Activated CD4-positive, alpha-beta T cell treated with anti-CD3 and anti-CD28 coated beads, Interleukin-10, Interleukin-2, amounts not matched to agents 100 ng/mL and 50 ng/mL, durations not matched to agents 16 hours and 8 hours (primary cell): ENCODE results near the gene OR51E2.

Experiments used
- DNase-seq: peaks from one replicate; pipeline ENCODE4 v3.0.0-alpha.2; 2020

The OR51E2 gene

GRCh38 chr11:4658629-4659445 is 38.8 kb downstream of the OR51E2 start:
- DNase-seq = no peak

GRCh38 chr11:4654635-4655369 is 42.9 kb downstream of the OR51E2 start:
- no peak for DNase-seq

- DNase-seq = no peak
Measured at GRCh38 chr11:4647766-4648165, 49.9 kb downstream of the OR51E2 start.

GRCh38 chr11:4645974-4646373 is 51.7 kb downstream of the OR51E2 start:
- DNase-seq = no peak

- no peak for DNase-seq
Measured at GRCh38 chr11:4644233-4644632, 53.4 kb downstream of the OR51E2 start.

- no peak for DNase-seq
Measured at GRCh38 chr11:4643682-4644081, 54.0 kb downstream of the OR51E2 start, which contains the start of gene OR51E1. OR51E1 (plus strand) TSS chr11:4643982; CDS start chr11:4652527, 8,545 bp downstream.

GRCh38 chr11:4643076-4643475 is 54.6 kb downstream of the OR51E2 start:
- no peak for DNase-seq

GRCh38 chr11:4642043-4642442 is 55.6 kb downstream of the OR51E2 start:
- DNase-seq = no peak

GRCh38 chr11:4641501-4641900 is 56.2 kb downstream of the OR51E2 start:
- DNase-seq = no peak

GRCh38 chr11:4639931-4640330 is 57.7 kb downstream of the OR51E2 start:
- DNase-seq = no peak

- no peak for DNase-seq
Measured at GRCh38 chr11:4637662-4638047, 60.0 kb downstream of the OR51E2 start.

GRCh38 chr11:4636962-4637661 is 60.5 kb downstream of the OR51E2 start, which contains the start of gene OR51D1:
OR51D1 (plus strand) TSS chr11:4637477; CDS start chr11:4639791, 2,314 bp downstream.
- DNase-seq = peak; percentile 69

GRCh38 chr11:4636136-4636535 is 61.5 kb downstream of the OR51E2 start:
- DNase-seq = no peak
